Hematopoietic multipotent progenitor cell treated with erythropoietin and hydrocortisone succinate and interleukin-3 and kit ligand, for 6 days (in vitro differentiated cells): ENCODE data around the gene CES1.
"Not testable (repeated sequence)": the region's sequence is repeated elsewhere in the genome, so short reads cannot be mapped to it uniquely, and the experiment has no call there.

Source experiments
- DNase-seq: peaks from one replicate; pipeline ENCODE4 v3.0.0-alpha.2; 2015

Gene CES1

DNA sequence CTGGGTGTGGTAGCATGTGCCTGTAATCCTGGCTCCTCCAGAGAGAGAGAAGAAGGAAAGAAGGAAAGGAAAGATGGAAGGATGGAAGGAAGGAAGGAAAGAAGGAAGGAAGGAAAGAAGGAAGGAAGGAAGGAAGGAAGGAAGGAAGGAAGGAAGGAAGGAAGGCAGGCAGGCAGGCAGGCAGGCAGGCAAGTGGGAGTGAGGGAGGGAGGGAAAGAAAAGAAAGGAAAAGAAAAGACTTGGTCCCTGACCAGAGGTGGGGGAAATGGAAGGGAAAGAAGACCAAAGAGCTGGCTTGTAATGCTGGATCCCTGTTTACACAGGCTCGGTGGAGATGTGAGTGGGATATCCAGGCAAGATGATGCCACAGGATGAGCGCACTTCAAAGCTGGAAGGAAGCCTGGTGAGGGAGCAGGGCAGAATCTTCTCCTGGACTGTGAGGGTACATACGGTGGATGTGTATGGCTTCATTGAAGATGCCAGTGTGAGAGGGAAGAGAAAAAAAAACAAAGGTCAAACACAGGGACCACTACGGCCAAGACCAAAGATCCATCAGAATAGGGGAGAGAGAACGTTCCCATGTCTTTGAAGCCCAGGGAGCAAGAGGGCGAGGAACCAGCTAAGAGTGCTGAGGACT is 2.1 kb downstream of the CES1 start:
- DNase-seq, result no peak

DNA sequence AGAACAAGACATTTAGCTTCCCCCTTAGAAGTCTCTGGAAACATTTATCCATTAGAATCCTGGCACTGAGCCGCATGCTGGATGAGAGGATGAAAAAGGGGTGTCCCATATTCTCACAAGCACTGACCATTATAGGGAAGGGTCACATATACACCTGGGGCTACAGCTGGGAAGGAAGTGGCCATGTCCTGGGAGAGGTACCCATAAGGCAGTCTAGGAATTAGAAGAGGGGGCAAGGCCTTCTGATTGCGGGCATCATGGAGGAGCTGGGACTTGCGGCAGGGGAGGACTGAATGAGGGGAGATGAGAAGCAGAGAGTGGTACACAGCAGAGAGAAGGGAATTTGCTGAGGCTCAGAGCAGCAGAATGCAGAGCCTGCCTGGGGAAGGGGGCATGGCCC is 3.7 kb downstream of the CES1 start:
- not testable (repeated sequence) for DNase-seq

DNA sequence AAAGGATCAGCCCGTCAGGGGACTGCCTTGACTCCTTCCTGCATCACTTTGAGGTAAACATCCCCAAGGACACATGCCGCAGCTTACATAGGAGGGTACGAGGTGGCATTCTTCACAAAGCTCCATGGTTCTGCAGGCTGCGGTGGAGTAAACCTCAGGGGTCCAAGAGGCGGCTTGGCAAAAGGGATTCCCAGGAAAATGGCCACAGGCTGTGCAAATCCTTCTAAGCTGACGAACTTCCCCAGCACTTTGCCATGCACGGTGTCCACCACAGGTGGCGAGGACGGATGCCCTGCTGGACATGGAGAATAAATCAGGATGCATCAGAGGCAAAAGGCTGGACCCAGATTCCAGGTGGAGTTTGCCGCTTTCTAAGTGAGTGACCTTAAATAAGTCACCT is 4.2 kb downstream of the CES1 start:
- no peak for DNase-seq

DNA sequence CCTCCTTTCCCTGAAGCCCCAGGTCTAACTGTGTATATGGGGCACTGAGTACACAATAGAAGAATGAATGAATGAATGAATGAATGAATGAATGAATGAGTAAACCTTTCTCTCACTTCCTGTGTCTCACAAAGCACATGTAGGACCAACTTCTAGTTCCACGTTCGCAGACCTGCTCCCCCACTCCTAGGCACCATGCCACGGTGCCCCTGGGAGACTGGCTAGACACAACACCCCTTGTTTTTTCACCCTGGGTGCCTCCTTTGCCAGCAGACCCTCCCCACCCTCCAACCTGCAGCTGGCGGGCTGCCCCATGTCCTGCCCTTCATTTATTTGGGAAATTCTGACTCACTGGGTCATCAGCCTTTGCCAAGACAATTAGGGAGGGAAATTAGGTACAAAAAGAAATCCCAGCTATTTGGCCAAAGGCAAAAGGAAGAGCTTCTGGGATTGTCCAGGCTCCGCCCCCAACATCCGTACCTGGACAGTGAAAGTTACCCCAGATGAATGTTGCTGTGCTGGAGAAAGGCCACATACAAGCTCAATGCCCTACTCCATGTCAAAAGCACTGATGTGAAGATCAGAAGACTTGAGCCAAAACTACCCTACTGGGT is 7.7 kb downstream of the CES1 start:
- DNase-seq, result no peak

DNA sequence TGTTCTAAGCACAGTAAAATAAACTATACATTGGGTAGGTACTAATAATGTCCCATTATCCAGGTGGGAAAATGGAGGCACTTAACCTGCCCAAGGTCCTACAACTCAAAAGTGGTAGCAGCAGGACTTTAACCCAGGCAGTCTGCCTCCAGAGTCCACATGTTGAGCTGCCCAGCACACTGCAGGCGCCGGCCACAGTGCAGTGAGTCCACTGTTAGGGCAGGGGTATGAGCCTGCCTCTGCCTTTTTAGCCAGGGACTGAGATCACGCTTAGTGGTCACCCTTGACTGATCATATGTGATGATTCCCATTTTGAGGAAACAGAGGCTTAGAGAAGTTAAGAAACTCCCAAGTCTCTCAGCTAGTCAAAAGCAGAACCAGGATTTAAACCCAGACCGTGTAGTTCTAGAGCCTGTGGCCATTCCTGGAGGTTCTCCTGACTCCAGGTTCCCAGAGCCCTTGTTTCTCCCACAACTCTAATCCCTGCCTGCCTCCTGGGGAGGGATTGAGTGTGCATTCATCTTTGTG is 8.4 kb downstream of the CES1 start:
- no peak for DNase-seq

DNA sequence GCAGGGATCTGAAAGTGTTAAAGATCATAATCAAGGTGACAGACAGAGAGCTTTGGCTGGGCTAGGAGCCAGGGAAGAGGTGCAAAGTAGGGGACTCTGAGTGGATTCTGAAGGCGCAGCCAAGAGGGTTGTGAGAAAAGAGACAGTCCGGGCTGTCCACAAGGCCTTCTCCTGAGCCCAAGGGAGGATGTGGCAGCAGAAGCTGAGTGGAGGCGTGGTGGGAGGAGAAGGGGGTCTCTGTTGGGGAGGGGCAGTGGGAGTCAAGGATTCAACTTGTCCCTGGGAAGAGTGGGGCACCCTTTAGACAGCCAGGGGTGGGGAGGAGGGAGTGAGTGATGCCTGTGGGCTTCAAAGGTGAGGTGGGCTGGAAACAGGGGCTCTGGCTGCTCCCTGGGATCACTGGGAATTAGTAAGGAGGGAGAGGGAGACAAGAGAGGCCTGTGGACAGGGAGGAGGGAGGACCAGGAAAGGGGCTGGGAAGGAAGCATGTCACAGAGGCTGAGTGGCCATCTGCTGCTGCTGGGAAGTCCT is 10.6 kb downstream of the CES1 start:
- no peak for DNase-seq

DNA sequence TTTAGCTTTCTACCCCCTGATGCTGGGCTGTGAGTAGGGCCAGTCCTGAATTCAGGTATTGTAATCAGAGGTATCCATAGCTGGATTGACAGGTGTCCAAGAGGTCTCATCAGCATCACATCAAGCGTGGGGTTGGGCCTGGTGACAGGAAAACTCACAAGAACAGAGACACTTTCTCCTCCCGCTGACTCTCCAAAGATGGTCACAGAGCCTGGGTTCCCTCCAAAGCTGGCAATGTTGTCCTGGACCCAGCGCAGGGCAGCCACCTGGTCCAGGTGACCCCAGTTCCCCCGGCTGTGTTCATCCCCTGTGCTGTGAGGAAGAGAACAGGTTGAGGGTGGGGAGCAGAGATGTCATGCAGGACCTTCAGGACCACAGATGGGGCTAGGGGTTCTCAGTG is 11.7 kb downstream of the CES1 start:
- no peak for DNase-seq

DNA sequence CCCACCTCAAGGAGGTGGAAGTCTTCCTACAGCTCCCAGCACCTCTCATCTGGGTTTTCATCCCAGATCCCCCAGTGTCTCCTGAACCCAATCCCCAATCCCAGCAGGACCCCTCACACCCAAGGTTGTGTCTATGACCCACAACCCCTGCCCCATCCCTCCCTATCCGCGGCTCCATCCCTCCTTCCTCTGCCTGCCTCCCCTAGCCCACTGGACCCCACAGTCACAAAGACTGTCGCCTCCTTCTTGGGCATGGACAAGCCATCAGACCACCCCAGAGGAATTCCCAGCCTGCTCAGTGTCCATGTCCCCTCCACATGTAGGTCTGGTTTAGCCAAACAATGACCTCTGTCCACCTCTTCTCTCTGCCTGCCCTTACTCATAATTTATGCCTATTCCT is 12.3 kb downstream of the CES1 start:
- no peak for DNase-seq

DNA sequence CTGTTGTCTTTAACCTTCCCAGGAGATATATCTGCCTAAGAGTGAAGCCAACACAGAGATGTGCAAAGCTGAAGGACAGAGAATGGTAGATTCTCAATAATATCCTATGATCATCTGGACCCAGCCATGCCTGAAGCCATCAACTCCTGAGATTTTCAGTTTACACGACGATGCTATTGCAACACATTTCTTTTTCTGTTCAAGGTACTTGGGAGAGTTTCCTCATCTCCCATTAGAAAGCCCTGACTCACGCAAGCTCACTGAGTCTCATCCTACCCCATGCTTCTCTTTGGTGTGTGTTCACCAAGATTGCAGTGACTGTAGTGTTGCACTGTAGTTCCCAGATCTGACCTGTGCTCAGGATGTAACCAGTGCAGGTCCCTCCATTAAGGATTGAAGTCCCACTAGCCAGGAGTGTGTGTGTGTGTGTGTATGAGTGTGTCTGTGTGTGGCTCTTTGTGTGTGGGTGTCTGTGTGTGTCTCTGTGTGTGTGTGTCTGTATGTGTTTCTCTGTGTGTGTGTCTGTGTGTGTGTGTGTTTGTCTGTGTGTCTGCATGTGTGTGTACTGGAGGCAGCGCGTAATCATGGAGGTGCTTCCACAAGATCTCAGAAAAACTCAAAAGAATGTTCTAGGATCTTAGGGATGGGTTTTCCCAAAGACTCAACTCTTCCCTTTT is 15.5 kb downstream of the CES1 start:
- DNase-seq, result no peak

DNA sequence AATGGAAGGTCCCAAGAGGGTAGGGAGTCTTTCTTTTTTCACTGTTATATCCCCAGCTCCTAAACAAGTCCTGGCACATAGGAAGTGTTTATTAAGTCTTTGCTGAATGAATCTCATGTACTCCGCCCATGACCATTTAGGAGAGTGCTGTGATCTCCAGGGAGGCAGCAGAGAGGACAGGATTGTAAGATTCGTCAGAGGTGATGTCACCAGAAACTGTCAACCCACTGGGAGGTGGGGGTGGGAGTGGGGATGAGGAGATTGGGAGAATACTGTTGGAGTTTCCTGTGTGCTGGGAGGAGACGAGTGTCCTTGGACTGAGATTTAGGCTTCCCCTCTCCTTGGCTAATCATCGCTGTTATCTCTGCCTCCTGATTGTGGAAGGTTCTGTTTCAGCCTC is 16.7 kb downstream of the CES1 start:
- not testable (repeated sequence) for DNase-seq

DNA sequence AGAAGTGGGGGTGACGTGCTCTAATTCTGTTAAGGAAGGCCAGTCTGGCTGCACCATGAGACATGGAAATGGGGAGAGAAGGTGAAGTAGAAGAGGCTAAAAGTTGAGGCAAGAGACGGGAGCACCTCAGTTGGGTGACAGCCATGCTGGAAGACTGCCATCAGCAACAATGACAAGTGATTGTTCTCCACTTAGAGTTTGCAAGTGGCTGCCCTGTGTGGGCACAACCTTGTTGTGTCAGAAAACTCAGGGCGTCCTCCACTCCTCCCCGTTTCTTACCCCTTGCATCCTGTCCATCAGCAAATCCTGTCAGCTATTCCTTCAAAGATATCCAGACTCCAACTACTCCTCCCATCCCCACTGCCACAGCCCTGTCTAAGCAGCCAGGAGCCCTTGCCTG is 17.6 kb downstream of the CES1 start:
- DNase-seq, result no peak

DNA sequence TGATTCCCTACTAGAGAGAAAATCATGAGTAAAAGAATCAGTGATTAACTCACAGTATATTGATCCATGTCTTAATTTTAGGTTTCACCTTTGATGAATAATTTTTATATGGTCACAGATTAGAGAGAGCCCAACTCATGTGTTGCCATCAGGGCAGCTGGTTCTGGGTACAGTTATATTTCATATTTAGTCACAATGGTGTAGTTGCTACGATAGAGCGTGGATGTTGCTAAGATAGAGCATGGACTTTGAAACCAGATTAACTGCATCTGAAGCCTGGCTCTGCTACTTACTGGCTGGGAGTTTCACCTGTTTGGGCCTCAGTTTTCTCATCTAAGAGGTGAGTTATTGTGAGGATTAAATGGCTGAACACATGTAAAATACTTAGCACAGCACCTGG is 18.7 kb downstream of the CES1 start:
- not testable (repeated sequence) for DNase-seq

DNA sequence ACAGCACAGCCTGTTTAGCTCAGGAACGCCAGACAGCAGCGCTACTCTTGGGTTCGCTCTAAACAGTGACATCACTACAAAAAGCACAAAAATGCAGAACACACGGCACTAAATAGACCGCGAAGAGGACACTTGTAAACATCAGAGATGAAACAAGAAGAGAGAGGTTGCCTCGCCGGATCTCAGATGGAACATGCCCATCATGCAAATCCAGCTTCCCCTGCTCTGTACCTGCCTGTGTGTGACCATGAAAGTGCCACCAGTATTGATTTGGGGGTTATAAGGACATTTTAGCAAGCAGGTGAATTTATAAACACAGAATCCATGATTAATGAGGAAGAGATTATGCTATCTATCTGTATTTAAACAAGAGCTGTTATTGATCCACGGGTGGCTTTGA is 19.2 kb downstream of the CES1 start:
- DNase-seq, result not testable (repeated sequence)

DNA sequence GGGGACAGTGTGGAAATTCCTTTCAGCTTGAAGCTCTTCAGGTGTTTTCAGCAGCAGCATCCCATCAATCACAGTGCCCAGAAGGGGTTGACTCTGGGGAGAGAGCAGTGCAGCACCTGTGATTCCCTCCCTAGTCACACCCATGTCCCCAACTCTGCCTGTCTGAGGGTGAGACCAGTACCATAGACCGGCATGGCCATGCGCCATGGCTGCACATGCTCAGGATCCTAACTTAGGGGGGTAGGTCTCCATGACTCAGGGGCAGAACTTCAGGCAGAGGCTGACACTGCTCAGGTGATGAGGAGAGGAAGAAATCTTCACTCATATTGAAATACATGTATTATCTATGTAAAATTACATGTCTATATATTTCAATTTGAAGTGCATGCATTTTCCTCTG is 19.9 kb downstream of the CES1 start:
- DNase-seq, result no peak

DNA sequence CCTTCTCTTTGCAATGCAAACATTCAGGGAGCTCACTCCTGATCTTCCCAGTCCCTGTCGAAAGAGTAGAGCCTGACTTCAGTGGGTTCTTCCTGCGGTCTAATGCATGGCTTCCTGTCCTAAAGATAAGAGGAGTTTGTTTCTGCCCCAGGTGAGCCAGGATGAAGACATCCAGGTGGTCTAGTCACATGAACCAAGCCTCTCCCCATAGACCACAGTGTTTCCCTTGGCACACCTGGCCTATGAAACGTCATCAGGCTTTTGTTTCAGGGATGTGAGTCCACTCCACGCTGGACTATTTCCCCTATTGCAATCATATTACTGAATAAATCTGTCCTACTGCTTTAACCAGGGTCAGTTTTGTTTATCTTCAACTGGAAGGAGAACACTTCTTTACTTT is 21.1 kb downstream of the CES1 start:
- DNase-seq, result no peak

DNA sequence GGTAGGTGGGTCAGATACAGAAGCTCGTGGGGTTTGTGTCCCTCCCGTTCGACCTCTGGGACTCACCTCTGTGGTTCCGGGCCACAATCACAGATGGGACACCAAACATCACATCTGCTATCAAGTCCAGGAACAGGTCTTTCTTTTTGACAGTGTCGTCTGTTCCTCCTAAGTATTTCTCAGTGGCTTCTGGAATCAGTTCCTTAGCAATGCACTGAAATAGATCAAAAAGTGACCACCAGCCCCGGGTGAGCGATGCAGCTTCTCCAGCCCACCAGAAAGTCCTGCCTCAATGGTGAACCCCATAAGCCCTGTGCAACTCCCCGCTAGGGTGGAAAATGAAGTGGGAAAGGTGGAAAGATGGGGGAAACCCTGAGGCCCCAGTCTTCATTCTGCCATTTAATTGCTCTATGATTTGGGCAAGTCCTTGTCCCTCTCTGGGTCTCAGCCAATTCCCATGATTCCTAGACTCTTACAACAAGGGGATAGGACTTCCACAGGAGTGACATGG is 22.4 kb downstream of the CES1 start:
- no peak for DNase-seq

DNA sequence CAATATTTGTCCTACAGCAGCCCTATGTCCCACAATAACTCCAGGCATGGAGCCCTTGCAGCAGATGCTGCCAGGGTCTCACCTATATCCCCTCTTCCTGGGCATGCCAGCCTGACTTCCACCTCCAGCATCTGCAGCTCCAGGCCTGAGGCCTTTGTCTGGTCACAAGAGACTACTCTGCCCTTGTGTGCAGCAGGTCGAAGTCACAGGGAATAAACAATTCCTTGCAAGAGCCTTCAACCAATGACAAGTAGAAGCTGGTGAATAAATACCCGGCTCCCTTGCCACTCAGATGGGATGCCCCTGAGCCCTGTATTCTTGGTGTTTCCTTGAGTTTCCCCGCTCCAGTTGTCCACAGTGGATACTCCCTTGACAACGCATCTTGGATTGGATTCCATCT is 23.0 kb downstream of the CES1 start:
- peak; percentile 0 for DNase-seq

DNA sequence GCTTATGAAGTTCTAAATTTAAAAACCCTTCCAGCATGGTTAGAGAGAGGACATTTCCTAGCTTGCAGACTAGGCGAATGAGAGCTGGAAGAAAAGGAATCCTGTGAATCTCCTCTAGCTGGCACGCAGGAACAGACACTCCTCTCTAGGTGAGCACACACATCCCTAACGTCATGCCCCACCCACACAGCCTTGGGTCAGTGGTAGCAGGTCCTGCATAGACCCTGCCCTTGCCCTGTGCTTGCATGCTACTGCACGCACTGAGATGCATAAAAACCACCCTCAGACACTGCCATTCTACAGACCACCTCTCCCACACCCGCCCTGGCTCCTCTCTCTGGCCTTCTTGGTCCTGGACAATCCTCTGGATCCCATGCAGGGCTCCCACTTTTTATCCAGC is 23.5 kb downstream of the CES1 start:
- DNase-seq, result peak; percentile 0

DNA sequence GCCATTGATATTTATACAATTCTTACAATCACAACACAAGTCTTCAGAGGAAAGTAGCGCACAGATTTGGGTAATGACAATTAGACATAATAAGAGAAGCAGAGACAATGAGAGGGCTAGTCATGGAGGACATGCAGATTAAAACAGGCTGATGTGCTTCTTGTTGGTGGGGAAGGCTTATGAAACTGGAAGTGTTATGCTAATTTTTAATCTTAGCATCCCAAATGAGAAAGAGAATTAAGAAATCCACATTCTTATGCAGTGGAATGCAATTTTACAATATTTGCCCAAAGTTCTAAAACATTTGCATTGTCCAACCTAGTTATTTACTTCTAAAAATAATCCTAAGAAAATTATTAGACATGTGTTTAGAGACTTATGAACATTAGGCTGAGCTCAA is 24.6 kb downstream of the CES1 start:
- not testable (repeated sequence) for DNase-seq

DNA sequence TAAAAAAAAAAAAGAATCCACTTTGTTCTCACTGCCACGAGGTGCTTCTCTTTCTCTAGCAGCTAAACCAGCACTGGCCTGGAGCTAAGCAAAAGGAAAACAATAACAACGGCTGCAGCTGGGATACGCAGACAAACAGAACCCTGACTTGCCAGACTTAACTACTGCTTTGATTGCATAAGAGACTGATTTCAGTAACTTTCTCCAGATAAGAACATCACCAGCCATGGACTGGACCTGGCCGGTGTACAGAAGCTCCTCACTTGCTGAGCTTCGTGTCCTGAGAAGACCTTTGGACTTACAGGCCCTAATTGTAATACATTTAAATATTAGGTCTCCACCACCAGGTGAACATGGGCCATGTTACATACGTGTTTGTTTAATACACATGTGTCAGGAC is 27.8 kb downstream of the CES1 start:
- DNase-seq, result not testable (repeated sequence)

DNA sequence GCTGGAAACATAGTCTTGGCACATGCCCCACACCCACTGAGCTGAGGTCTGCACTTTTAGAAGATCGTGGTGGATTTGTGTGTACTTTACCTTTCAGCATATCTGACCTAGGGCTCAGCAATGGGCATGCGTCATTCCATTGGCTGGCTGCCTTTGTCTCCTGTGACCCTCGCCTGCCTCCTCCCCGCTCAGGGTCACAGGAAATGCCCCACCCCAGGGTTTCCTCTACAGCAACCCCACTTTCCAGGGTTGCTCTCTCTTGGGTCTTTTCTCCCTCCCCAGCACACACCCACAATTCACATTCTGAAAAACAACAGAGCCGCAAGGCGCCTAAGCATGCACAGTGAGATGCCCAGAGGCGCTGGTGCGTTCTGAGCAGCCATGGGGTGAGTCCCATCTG is 29.2 kb downstream of the CES1 start:
- not testable (repeated sequence) for DNase-seq

DNA sequence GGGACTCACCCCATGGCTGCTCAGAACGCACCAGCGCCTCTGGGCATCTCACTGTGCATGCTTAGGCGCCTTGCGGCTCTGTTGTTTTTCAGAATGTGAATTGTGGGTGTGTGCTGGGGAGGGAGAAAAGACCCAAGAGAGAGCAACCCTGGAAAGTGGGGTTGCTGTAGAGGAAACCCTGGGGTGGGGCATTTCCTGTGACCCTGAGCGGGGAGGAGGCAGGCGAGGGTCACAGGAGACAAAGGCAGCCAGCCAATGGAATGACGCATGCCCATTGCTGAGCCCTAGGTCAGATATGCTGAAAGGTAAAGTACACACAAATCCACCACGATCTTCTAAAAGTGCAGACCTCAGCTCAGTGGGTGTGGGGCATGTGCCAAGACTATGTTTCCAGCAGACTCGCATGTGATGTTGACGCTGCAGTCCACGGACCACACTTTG is 39.9 kb downstream of the CES1 start:
- DNase-seq, result not testable (repeated sequence)

DNA sequence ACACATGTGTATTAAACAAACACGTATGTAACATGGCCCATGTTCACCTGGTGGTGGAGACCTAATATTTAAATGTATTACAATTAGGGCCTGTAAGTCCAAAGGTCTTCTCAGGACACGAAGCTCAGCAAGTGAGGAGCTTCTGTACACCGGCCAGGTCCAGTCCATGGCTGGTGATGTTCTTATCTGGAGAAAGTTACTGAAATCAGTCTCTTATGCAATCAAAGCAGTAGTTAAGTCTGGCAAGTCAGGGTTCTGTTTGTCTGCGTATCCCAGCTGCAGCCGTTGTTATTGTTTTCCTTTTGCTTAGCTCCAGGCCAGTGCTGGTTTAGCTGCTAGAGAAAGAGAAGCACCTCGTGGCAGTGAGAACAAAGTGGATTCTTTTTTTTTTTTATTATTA is 41.4 kb downstream of the CES1 start:
- DNase-seq, result not testable (repeated sequence)

DNA sequence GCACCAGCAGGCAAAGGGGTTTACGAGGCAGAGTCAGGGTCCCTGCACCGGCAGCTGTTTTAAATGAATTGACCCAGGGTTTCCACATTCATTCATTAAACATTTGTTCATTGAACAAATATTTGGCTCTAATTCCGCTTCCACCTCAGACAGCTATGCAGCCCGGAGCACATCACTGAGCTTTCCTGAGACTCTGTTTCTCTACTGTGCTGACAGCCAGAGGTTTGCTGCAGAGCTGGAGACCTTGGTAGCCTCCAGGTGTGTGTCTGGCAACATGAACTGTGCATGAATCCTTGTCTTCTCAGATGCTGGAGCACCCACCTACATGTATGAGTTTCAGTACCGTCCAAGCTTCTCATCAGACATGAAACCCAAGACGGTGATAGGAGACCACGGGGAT is 42.7 kb downstream of the CES1 start:
- not testable (repeated sequence) for DNase-seq
